Measurements from ENCODE around the gene SYS1. TPM values are rescaled to one million over a fixed set of nuclear protein-coding genes. Genes with fewer than 3 reads are reported as not detected.

SYS1 gene
- total and polyA plus RNA-seq, 2 donors (not counting 1 experiment from before 2014, with no cell fraction given): 25.3 to 57.7 TPM

DNA sequence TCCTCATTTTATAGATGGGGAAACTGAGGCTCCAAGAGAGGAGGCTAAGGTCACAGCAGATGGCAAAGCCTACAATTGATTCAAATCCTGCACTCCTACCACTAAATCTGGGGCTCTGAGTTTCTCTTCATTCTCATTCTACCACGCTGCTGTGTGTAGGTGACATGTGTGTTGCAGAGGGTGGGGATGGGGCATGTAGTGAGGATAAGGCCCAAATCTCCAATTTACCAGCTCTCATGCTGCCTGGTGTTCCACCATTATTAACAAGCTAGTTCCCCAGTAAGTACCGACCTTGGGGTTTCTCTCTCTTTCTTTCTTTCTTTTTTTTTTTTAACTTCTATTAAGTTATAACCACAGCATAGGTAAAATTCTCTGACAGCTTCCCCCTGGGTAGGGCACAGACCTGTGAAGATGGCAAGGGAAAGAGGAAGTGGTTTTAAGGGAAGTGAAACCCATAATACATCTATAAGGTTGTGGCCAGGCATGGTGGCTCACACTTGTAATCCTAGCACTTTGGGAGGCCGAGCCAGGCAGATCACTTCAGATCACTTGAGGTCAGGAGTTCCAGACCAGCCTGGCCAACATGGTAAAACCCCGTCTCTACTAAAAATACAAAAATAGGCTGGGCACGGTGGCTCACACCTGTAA lies 41.9 kb upstream of the SYS1 start:
- WGBS (ENCODE audit: insufficient coverage): 25% methylated on average over 3 of the region's 5 CpGs
- Histone ChIP-seq H3K4me2 (replicated peaks; ENCODE audit: low read depth, low read length, poor library complexity, severe bottlenecking) (peak overlapping the region; percentile 63), H2AFZ (ENCODE audit: insufficient read depth, low read depth, low read length, poor library complexity, severe bottlenecking) (no peak overlapping the region), H3K9me3 (ENCODE audit: control extremely low read depth in 1 of 3, control insufficient read depth in 2 of 3, insufficient read depth in 1 of 3, low read length in 2 of 3) (peaks cover 0 to 11% (median 3%) of the 10 kb centered on the region in 3 donors), H3K27ac (ENCODE audit: low read length in 2 of 2) (peak overlapping the region in 1 of 2 donors; percentile 52), H3K4me1 (ENCODE audit: control insufficient read depth in 2 of 2, insufficient read depth in 2 of 2, low read length in 2 of 2) (peaks cover 34 to 45% of the 10 kb centered on the region in 2 donors), H3K9ac (ENCODE audit: low read length) (peak overlapping the region; percentile 33), H3K27me3 (replicated peaks in 1 of 4; ENCODE audit: control extremely low read depth in 1 of 4, control insufficient read depth in 3 of 4, insufficient read depth in 4 of 4, low read length in 3 of 4) (peaks cover 0 to 19% (median 3%) of the 10 kb centered on the region in 4 experiments), H3K4me3 (ENCODE audit: control extremely low read depth in 1 of 5, extremely low read depth in 1 of 5, insufficient read depth in 1 of 5, low read depth in 2 of 5, low read length in 4 of 5) (peak overlapping the region in 1 of 5 experiments; percentile 8), H3K79me2 (ENCODE audit: control insufficient read depth, insufficient read depth, low read length) (no peaks in the 10 kb centered on the region), H4K20me1 (ENCODE audit: control insufficient read depth, insufficient read depth, low read length, poor library complexity, severe bottlenecking) (no peaks in the 10 kb centered on the region), H3K36me3 (replicated peaks in 1 of 2; ENCODE audit: control extremely low read depth in 1 of 2, control insufficient read depth in 1 of 2, extremely low read depth in 1 of 2, insufficient read depth in 2 of 2, low read length in 1 of 2) (no peaks in the 10 kb centered on the region)
- ATAC-seq (ENCODE audit: low read depth): peak; percentile 91
- H3K4me3 Mint-ChIP-seq: peak overlapping the region; percentile 59
- TF ChIP-seq CTCF (IDR thresholded peaks at IDR 0.05): no peak
- TF ChIP-seq EZH2 (IDR thresholded peaks at IDR 0.05; ENCODE audit: borderline replicate concordance, insufficient read depth, low read depth, low read length, poor library complexity, severe bottlenecking): no peak
- H3K9me3 Mint-ChIP-seq (ENCODE audit: insufficient read depth): no peaks in the 10 kb centered on the region
- POLR2A ChIA-PET: interaction anchor here (0.6 to 2.2 kb wide), 6 partner anchors 8 to 118 kb away, joined by 5 to 12 read pairs (median 6); partner anchors contain the start of gene SYS1
- peaks cover 24% of the 10 kb centered on the region for H3K4me1 Mint-ChIP-seq
- CTCF ChIA-PET: interaction anchor here (0.6 to 7.9 kb wide), 18 partner anchors 9 to 469 kb away, joined by 3 to 135 read pairs (median 10); partner anchors contain the start of gene SYS1
- DNase-seq: peak; percentile 89
- H3K27me3 Mint-ChIP-seq: peaks cover 8% of the 10 kb centered on the region
- peak overlapping the region; percentile 50 for H3K27ac Mint-ChIP-seq
- intact Hi-C loops (cut with micrococcal nuclease): loop anchor here (2.0 kb wide), 1 partner anchor 42 kb away; the partner anchor contains the start of gene SYS1

DNA sequence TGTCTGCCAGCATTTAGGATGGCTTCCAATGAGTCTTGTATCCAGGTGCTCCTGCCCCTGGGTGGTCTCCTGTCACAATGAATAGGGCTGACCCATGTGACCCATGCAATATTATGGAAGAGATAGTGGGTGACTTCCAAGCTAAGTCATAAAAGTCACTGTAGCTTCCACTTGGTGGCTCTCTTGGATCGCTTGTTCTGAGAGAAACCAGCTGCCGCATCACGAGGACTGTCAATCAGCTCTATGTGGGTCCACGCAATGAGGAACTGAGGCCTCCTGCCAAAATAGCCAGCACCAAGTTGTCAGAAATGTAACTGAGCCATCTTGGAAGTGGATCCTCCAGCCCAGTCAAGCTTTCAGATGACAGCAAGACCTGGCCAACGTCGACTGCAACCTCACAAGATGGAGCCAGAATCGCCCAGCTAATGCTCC lies 40.0 kb upstream of the SYS1 start:
- Histone ChIP-seq H3K4me3 (ENCODE audit: control extremely low read depth in 1 of 5, extremely low read depth in 1 of 5, insufficient read depth in 1 of 5, low read depth in 2 of 5, low read length in 4 of 5) (no peak overlapping the region), H4K20me1 (ENCODE audit: control insufficient read depth, insufficient read depth, low read length, poor library complexity, severe bottlenecking) (no peaks in the 10 kb centered on the region), H3K4me2 (replicated peaks; ENCODE audit: low read depth, low read length, poor library complexity, severe bottlenecking) (no peak overlapping the region), H3K36me3 (replicated peaks in 1 of 2; ENCODE audit: control extremely low read depth in 1 of 2, control insufficient read depth in 1 of 2, extremely low read depth in 1 of 2, insufficient read depth in 2 of 2, low read length in 1 of 2) (no peaks in the 10 kb centered on the region), H3K4me1 (ENCODE audit: control insufficient read depth in 2 of 2, insufficient read depth in 2 of 2, low read length in 2 of 2) (peaks cover 28 to 41% of the 10 kb centered on the region in 2 donors), H3K79me2 (ENCODE audit: control insufficient read depth, insufficient read depth, low read length) (no peaks in the 10 kb centered on the region), H2AFZ (ENCODE audit: insufficient read depth, low read depth, low read length, poor library complexity, severe bottlenecking) (no peak overlapping the region), H3K27me3 (replicated peaks in 1 of 4; ENCODE audit: control extremely low read depth in 1 of 4, control insufficient read depth in 3 of 4, insufficient read depth in 4 of 4, low read length in 3 of 4) (peaks cover 0 to 3% (median 0%) of the 10 kb centered on the region in 4 experiments), H3K27ac (ENCODE audit: low read length in 2 of 2) (no peak overlapping the region), H3K9me3 (ENCODE audit: control extremely low read depth in 1 of 3, control insufficient read depth in 2 of 3, insufficient read depth in 1 of 3, low read length in 2 of 3) (peaks cover 0 to 8% (median 3%) of the 10 kb centered on the region in 3 donors), H3K9ac (ENCODE audit: low read length) (no peak overlapping the region)
- H3K9me3 Mint-ChIP-seq (ENCODE audit: insufficient read depth): no peaks in the 10 kb centered on the region
- ChIA-PET POLR2A (interaction anchor here (2.2 kb wide), 1 partner anchor 46 kb away, joined by 12 read pairs; no protein-coding TSS in a partner anchor), CTCF (interaction anchor here (0.7 to 7.9 kb wide), 17 partner anchors 11 to 650 kb away, joined by 3 to 135 read pairs (median 4); partner anchors contain the start of gene SYS1)
- H3K27me3 Mint-ChIP-seq: no peaks in the 10 kb centered on the region
- H3K27ac Mint-ChIP-seq: peak overlapping the region; percentile 15
- 8% methylated on average over 4 of the region's 7 CpGs for WGBS (ENCODE audit: insufficient coverage)
- no peak overlapping the region for H3K4me3 Mint-ChIP-seq
- DNase-seq: peak; percentile 70
- H3K4me1 Mint-ChIP-seq: peaks cover 23% of the 10 kb centered on the region
- intact Hi-C loops (cut with micrococcal nuclease): no loop called here
- peak; percentile 23 for ATAC-seq (ENCODE audit: low read depth)
- TF ChIP-seq EZH2 (IDR thresholded peaks at IDR 0.05; ENCODE audit: borderline replicate concordance, insufficient read depth, low read depth, low read length, poor library complexity, severe bottlenecking): no peak
- TF ChIP-seq CTCF (IDR thresholded peaks at IDR 0.05): no peak

Data from B cell (primary cell).